CD14-positive monocyte (primary cell): ENCODE measurements around the gene WDFY4. TPM values are rescaled to one million over a fixed set of nuclear protein-coding genes. Genes with fewer than 3 reads are reported as not detected.
A peak's percentile ranks its signal among the peaks of the same experiment; 100 is the strongest.

Experiments
- DNase-seq, 3 donors: peaks; one replicate each; pipeline ENCODE4 v3.0.0-alpha.2; 2011 to 2022
- H2AFZ ChIP-seq: 2 replicates; pipeline ENCODE4 v1.6.0; 2012; ENCODE audit warnings: mild to moderate bottlenecking, low read depth, low read length, inconsistent platforms; ENCODE audit not compliant: insufficient read depth, poor library complexity, severe bottlenecking
- H3K27ac ChIP-seq, 2 donors: 1 replicate in 1 of 2; 2 replicates in 1 of 2; pipeline ENCODE4 v1.5.1; 2012 to 2013; ENCODE audit warnings: low read length in 2 of 2, control low read depth in 1 of 2, inconsistent platforms in 1 of 2, low read depth in 1 of 2, mild to moderate bottlenecking in 1 of 2
- H3K27me3 ChIP-seq, 2 donors: one replicate each; pipeline versions ENCODE4 v1.6.0 to v1.6.1; 2011 to 2013; ENCODE audit warnings: low read length in 2 of 2; ENCODE audit not compliant: control insufficient read depth in 2 of 2, insufficient read depth in 2 of 2
- H3K36me3 ChIP-seq, 2 donors: replicated peaks in 1 of 2; 1 replicate in 1 of 2; 2 replicates in 1 of 2; pipeline versions ENCODE4 v1.5.1 to v1.6.1; 2012 to 2013; ENCODE audit warnings: low read length in 2 of 2, control low read depth in 1 of 2, inconsistent platforms in 1 of 2, mild to moderate bottlenecking in 1 of 2; ENCODE audit not compliant: insufficient read depth in 2 of 2, control insufficient read depth in 1 of 2
- H3K4me1 ChIP-seq, 2 donors: 1 replicate in 1 of 2; 2 replicates in 1 of 2; pipeline versions ENCODE4 v1.5.1 to v1.6.1; 2012 to 2013; ENCODE audit warnings: low read length in 2 of 2, control low read depth in 1 of 2, inconsistent platforms in 1 of 2, mild to moderate bottlenecking in 1 of 2, moderate library complexity in 1 of 2; ENCODE audit not compliant: insufficient read depth in 2 of 2, control insufficient read depth in 1 of 2
- H3K4me2 ChIP-seq: replicated peaks from 2 replicates; pipeline ENCODE3; 2012; ENCODE audit warnings: low read length, moderate library complexity, mild to moderate bottlenecking; ENCODE audit not compliant: poor library complexity, severe bottlenecking; ENCODE audit errors: extremely low read depth
- H3K4me3 ChIP-seq, 3 experiments: fragments of 200-600 bp in 1 of 3; sonication (generic) in 1 of 3; replicated peaks in 1 of 3; 1 replicate in 2 of 3; 2 replicates in 1 of 3; pipeline ENCODE4 v1.5.1; 2011 to 2013; ENCODE audit warnings: low read length in 3 of 3, mild to moderate bottlenecking in 3 of 3, control low read depth in 2 of 3, low read depth in 2 of 3, inconsistent platforms in 1 of 3, moderate library complexity in 1 of 3
- H3K79me2 ChIP-seq: 2 replicates; pipeline ENCODE4 v1.6.0; 2012; ENCODE audit warnings: mild to moderate bottlenecking, control low read depth, inconsistent platforms, low read length, moderate library complexity; ENCODE audit not compliant: insufficient read depth
- H3K9ac ChIP-seq: 2 replicates; pipeline ENCODE4 v1.6.0; 2017; ENCODE audit warnings: low read length, mild to moderate bottlenecking; ENCODE audit not compliant: insufficient read depth, poor library complexity, severe bottlenecking
- H3K9me3 ChIP-seq, 2 donors: replicated peaks in 1 of 2; 1 replicate in 1 of 2; 2 replicates in 1 of 2; pipeline versions ENCODE4 v1.5.1 to v1.6.1; 2012 to 2013; ENCODE audit warnings: low read length in 2 of 2, control low read depth in 1 of 2; ENCODE audit not compliant: control insufficient read depth in 1 of 2, insufficient read depth in 1 of 2
- H4K20me1 ChIP-seq: 2 replicates; pipeline ENCODE4 v1.6.0; 2012; ENCODE audit warnings: mild to moderate bottlenecking, low read length, control low read depth, moderate library complexity; ENCODE audit not compliant: insufficient read depth
- H3K27ac Mint-ChIP-seq, 7 donors: one replicate each; pipeline ENCODE4 v1.8.0; 2020; ENCODE audit warnings: mild to moderate bottlenecking in 7 of 7, mixed read lengths in 7 of 7, moderate library complexity in 6 of 7, inconsistent platforms in 2 of 7
- H3K27me3 Mint-ChIP-seq, 3 donors: one replicate each; pipeline ENCODE4 v1.8.0; 2021 to 2022; ENCODE audit warnings: low read depth in 3 of 3, mild to moderate bottlenecking in 3 of 3, mixed read lengths in 3 of 3, moderate library complexity in 3 of 3, inconsistent platforms in 1 of 3
- H3K36me3 Mint-ChIP-seq, 2 donors: one replicate each; pipeline ENCODE4 v1.8.0; 2020; ENCODE audit warnings: mixed read lengths in 2 of 2, inconsistent platforms in 1 of 2, mild to moderate bottlenecking in 1 of 2
- H3K4me1 Mint-ChIP-seq: one replicate; pipeline ENCODE4 v1.8.0; 2020; ENCODE audit warnings: mild to moderate bottlenecking, mixed read lengths
- H3K4me3 Mint-ChIP-seq, 2 donors: one replicate each; pipeline ENCODE4 v1.8.0; 2020; ENCODE audit warnings: mild to moderate bottlenecking in 2 of 2, mixed read lengths in 2 of 2, moderate library complexity in 1 of 2
- H3K9me3 Mint-ChIP-seq, 7 donors: one replicate each; pipeline ENCODE4 v1.8.0; 2020 to 2022; ENCODE audit warnings: mixed read lengths in 7 of 7, mild to moderate bottlenecking in 6 of 7, moderate library complexity in 6 of 7, inconsistent platforms in 2 of 7
- WGBS: methylation state at CpG from one replicate; pipeline ENCODE4 v1.1.5; 2013; ENCODE audit warnings: missing lambda C conversion rate; ENCODE audit not compliant: insufficient coverage; 5-methylcytosine and 5-hydroxymethylcytosine counted together
- intact Hi-C, 2 donors: fragments of 100-400 bp; cut with micrococcal nuclease; formaldehyde crosslinking; loops; one replicate each; pipeline versions ENCODE4 v1.15.0 to v1.15.1; 2023
- polyA plus RNA-seq, 3 donors: library from polyadenylated mRNA; depleted of rRNA in 1 of 3; unstranded in 2 of 3; stranded (reverse) in 1 of 3; fragments of 300-500 nt in 2 of 3; fragments of >200 nt in 1 of 3; fragmentation: Illumina TruSeq in 2 of 3; gene quantifications; 1 replicate in 2 of 3; 2 replicates in 1 of 3; pipeline ENCODE4 v1.2.3, GENCODE V29; 2012 to 2021
- TF ChIP-seq, protein P1 (sequence below): fragments of 200-600 bp; IDR thresholded peaks from one replicate; pipeline ENCODE4 v1.8.0; 2022; ENCODE audit warnings: antibody characterized with exemption, mild to moderate bottlenecking

The WDFY4 gene
- polyA plus RNA-seq, 3 donors, result 7.5 to 36.1 (median 9.8) TPM

DNA sequence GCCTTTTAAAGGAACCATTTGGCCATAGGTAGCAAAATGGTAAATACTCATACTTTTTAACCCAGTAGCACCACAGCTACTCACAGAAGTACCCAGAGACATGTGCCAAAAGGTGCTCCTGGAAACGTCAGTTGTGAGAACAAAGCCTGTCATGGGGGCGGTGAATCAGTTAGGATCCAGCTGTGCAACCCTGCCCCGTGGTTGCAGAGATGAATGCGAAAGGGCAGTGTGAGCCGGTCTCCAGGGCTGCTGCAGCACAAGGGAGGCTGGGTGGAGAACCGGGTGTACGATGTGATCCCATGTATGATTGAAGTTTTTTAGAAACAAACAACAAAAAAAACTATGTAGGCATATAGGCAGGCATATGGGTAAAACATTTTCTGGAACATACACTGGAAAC lies 256.3 kb downstream of the WDFY4 start:
- WGBS, result 87% methylated on average over 5 of the region's 7 CpGs
- H3K27ac Mint-ChIP-seq, result peak overlapping the region in 1 of 7 donors; percentile 9

DNA sequence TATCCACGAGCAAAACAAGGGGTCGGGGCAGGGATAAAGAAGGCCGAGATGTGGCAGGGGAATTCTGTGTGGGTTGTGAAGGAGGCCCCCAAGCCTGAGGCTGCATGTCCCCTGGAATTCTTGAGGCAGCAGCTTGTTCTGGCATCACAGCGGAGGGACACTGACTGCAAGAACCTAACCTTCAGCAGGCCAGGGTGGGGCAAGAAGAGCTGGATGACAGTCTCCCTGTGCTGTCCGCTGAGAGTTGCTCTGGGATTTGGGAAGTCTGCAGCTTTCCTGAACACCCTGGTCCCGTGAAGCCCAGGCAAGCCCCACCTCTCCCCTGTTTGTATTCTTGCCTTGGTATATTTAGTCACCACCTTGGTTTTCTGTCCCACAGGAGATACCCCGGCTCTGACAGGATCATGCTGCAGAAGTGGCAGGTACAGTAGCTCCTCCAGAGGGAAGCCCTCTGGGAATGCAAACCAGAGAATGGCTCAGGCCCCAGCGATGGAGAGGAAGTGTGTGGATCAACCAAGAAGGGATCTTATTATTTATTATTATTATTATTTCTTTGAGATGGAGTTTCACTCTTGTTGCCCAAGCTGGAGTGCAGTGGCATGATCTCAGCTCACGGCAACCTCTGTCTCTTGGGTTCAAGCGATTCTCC lies 256.9 kb downstream of the WDFY4 start:
- peaks cover 34 to 78% of the 10 kb centered on the region in 2 donors for H3K36me3 ChIP-seq
- TF ChIP-seq, protein P1, sequence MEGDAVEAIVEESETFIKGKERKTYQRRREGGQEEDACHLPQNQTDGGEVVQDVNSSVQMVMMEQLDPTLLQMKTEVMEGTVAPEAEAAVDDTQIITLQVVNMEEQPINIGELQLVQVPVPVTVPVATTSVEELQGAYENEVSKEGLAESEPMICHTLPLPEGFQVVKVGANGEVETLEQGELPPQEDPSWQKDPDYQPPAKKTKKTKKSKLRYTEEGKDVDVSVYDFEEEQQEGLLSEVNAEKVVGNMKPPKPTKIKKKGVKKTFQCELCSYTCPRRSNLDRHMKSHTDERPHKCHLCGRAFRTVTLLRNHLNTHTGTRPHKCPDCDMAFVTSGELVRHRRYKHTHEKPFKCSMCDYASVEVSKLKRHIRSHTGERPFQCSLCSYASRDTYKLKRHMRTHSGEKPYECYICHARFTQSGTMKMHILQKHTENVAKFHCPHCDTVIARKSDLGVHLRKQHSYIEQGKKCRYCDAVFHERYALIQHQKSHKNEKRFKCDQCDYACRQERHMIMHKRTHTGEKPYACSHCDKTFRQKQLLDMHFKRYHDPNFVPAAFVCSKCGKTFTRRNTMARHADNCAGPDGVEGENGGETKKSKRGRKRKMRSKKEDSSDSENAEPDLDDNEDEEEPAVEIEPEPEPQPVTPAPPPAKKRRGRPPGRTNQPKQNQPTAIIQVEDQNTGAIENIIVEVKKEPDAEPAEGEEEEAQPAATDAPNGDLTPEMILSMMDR, result no peak
- H3K27ac ChIP-seq, result no peak overlapping the region
- no peaks in the 10 kb centered on the region for H3K27me3 Mint-ChIP-seq
- H3K27ac Mint-ChIP-seq, result peak overlapping the region in 1 of 7 donors; percentile 41
- H3K9ac ChIP-seq, result no peak overlapping the region
- no peaks in the 10 kb centered on the region for H3K4me1 ChIP-seq
- H3K4me2 ChIP-seq, result no peak overlapping the region
- no peak overlapping the region for H3K4me3 ChIP-seq
- no peaks in the 10 kb centered on the region for H3K79me2 ChIP-seq
- no peaks in the 10 kb centered on the region for H3K27me3 ChIP-seq
- H3K9me3 Mint-ChIP-seq, result no peaks in the 10 kb centered on the region
- H3K4me3 Mint-ChIP-seq, result no peak overlapping the region
- intact Hi-C loops, result no loop called here
- no peak for DNase-seq
- 98% methylated on average over 8 of the region's 10 CpGs for WGBS
- no peaks in the 10 kb centered on the region for H3K9me3 ChIP-seq
- H3K4me1 Mint-ChIP-seq, result no peaks in the 10 kb centered on the region
- H2AFZ ChIP-seq, result no peak overlapping the region
- H3K36me3 Mint-ChIP-seq, result peaks cover 61 to 69% of the 10 kb centered on the region in 2 donors
- no peaks in the 10 kb centered on the region for H4K20me1 ChIP-seq

More for the DNA sequence above, 256.3 kb downstream of the WDFY4 start:
- Histone ChIP-seq H3K4me3 (no peak overlapping the region), H3K9ac (no peak overlapping the region), H3K36me3 (peaks cover 28 to 72% of the 10 kb centered on the region in 2 donors), H3K79me2 (no peaks in the 10 kb centered on the region), H2AFZ (no peak overlapping the region), H3K27ac (no peak overlapping the region), H4K20me1 (no peaks in the 10 kb centered on the region), H3K4me2 (no peak overlapping the region), H3K9me3 (no peaks in the 10 kb centered on the region), H3K27me3 (no peaks in the 10 kb centered on the region), H3K4me1 (no peaks in the 10 kb centered on the region)
- no peaks in the 10 kb centered on the region for H3K4me1 Mint-ChIP-seq
- no peak overlapping the region for H3K4me3 Mint-ChIP-seq
- intact Hi-C loops, result no loop called here
- TF ChIP-seq, protein P1, result no peak
- no peak for DNase-seq
- no peaks in the 10 kb centered on the region for H3K9me3 Mint-ChIP-seq
- peaks cover 55 to 63% of the 10 kb centered on the region in 2 donors for H3K36me3 Mint-ChIP-seq
- no peaks in the 10 kb centered on the region for H3K27me3 Mint-ChIP-seq
